HG03064 (cell line): ENCODE measurements around the gene IFNLR1.

Experiments used
- ATAC-seq: cut with Tn5 transposase; IDR thresholded peaks from one replicate; pipeline ENCODE4 v1.9.1; 2021; ENCODE audit warnings: low read depth; ENCODE audit not compliant: unreplicated experiment

IFNLR1 gene

GRCh38 chr1:24152631-24153494 is 34.2 kb downstream of the IFNLR1 start:
- no peak for ATAC-seq

DNA sequence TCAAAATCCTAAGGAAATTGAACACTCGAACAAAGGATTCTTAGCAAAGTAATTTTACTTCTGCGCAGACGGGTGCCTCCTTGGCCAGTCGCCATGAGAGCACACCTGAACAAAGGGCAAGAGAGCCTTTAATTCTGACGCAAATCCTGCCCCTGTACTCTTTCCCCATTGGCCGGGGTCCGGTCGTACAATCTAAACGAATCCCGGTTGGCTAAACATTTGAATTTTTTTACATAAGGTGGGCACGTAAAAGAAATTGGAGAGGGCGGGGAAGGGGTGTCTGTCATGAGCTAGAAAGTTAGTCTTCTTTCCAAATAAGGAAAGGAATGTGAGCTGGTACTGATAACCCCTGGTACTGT is 35.9 kb downstream of the IFNLR1 start:
- no peak for ATAC-seq

- ATAC-seq, result no peak
Measured at GRCh38 chr1:24150234-24151174, 36.6 kb downstream of the IFNLR1 start.

- ATAC-seq, result no peak
Measured at GRCh38 chr1:24149866-24150233, 37.2 kb downstream of the IFNLR1 start.

GRCh38 chr1:24147816-24148215 is 39.3 kb downstream of the IFNLR1 start:
- ATAC-seq, result no peak

- no peak for ATAC-seq
Measured at GRCh38 chr1:24147194-24147593, 39.9 kb downstream of the IFNLR1 start.

- ATAC-seq, result no peak
Measured at GRCh38 chr1:24142546-24143534, 44.2 kb downstream of the IFNLR1 start, which contains the start of gene IL22RA1. Gene IL22RA1, minus strand, starts transcription at chr1:24143140. Its CDS starts 58 bp downstream, at chr1:24143082.

DNA sequence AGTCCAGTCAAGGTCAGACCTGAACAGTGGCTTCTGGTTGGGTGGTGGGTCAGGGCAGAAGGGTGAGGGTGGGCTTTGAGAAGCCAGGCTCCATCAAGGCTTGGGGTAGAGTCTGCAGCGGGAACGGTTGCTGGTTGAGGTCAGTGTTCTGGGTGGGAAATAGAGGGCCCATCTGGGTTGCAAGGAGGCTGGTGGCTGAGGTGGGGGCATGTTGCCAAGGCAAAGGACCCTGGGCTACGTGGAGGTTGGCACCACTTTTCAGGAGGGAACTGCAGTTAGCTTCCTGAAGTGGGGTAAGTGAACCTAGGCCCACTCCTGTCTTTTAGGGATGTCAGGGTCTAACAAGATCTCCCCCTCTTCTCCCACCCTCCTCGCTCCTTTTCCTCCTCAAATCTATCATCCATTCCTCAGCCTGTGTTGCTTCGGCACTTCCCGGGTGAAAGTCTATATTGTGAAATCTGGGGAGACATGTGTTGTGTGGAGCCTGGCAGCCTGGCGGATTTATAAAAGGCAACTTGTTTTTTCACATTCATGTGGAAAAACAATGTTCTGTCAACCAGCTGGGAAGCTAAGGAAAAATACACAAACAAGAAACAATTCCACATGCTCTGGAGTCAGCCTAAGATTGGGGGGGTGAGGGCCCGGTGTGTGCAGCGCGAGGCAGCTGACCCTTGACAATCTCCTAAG is 45.6 kb downstream of the IFNLR1 start:
- no peak for ATAC-seq

DNA sequence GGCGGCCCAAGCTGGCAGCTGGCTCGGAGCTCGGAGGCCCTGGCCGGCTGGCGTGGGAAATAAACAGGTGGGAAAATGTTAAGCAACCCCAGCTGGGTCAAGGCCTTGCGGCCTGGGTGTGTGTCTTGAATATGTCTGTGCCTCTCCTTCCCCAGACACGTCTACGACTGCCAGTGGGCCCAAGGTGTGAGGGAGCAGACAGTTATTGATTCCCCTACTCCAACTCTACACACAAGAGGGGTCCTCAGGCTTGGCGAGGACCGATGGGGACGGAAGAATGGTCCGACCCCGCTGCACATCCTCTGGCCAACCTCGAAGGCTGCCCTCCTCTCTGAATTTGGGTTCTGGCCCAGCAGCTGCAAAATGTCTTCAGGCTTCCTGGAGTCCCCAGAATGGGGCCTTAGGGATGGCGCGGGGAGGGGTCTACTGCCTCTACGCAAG is 46.3 kb downstream of the IFNLR1 start:
- no peak for ATAC-seq

DNA sequence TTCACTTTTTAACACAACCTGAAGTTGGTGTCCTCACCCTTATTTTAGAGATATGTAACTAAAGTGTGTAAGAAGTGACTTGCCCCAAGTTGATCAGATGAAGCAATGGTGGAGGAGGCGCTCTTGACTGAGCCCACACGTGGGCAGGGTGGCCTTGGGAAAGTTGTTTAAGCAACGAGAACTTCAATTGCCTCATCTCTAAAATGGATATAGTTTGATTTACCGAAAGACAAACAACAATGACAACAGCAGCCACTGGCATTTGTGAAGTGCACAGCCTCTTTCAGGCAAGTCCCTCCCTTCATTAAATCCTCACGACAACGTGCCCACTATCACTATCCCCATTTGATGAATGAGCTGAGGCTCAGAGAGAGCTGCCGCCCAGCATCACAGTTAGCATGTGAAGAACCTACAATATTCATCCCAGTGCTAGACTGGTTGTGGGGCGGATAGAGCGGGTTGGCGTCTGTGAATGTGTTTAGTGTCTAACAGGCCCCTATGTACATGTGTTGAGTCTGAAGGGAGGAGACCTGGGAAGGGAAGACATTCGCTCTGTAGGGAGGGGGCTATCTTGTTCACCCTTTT is 47.2 kb downstream of the IFNLR1 start:
- no peak for ATAC-seq

DNA sequence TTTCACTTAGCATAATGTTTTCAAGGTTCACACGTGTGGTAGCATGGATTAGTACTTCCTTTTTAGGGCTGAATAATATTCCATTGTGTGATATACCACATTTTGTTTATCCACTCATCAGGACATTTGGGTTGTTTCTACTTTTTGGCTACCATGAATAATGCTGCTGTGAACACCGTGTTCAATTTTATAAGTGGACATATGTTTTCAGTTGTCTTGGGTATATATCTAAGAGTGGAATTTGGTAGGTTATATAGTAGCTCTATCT is 47.9 kb downstream of the IFNLR1 start:
- no peak for ATAC-seq

DNA sequence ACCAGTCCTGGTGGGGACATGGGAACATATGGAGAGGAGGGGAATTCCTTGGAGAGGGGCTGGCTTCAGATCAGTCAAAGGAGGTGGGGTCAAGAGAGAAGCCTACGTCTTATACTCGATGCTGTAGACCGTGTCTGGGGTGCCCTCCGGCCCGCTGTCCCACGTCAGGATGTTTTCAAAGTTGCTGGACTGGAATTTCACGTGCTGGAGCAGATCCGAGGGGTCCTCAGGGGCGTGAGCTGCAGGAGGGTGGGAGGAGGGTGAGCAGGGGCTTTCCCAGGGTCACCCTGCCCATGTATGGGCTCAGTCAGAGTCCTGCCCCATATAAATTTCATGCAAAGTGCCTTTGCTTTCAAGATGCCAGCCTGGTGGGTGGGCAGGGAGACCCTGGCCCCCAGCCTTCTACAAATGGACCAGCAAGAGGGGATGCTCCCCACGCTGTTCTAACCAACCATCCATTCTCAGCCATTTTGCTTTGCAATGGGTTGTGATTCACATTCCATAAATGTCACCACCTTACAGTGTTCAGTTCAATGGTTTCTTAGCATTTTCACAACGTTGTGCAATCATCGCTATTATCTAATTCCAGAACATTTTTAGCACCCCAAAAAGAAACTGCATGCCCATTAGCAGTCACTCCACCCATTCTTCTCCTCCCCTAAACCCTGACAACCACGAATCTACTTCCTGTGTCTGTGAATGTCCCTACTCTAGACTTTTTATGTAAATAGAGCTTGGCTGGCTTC is 48.4 kb downstream of the IFNLR1 start:
- no peak for ATAC-seq

DNA sequence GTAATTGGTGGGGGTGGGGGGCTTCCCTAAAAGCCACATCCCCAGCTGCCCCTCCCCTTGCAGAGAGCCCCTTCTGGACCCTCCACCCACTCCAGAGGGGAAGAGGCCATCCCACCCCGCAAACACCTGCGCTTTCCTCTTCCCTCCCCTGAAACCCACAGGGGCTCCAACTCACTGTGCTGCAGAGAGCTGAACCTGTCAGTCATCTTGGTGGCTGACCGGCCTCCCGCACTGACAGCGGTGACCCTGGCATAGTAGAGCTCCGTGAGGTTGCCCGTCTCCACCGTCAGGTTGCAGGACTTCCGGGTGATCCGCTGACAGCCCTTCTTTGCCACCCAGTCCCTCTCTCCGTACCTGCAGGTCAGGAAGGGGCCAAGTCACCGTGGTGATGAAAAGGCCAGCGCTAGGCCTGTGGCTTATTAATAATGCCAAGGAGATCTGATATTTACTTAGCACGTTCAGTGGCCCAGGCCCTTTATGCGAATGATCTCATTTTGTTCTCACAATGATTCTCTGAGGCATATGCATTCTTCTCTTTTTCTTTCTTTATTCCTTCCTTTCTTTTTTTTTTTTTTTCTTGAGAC is 50.0 kb downstream of the IFNLR1 start:
- no peak for ATAC-seq

- no peak for ATAC-seq
Measured at GRCh38 chr1:24134376-24134775, 52.7 kb downstream of the IFNLR1 start.

- no peak for ATAC-seq
Measured at GRCh38 chr1:24133819-24134218, 53.3 kb downstream of the IFNLR1 start.

GRCh38 chr1:24130385-24130784 is 56.7 kb downstream of the IFNLR1 start:
- ATAC-seq, result no peak

GRCh38 chr1:24127801-24128363 is 59.2 kb downstream of the IFNLR1 start:
- no peak for ATAC-seq

DNA sequence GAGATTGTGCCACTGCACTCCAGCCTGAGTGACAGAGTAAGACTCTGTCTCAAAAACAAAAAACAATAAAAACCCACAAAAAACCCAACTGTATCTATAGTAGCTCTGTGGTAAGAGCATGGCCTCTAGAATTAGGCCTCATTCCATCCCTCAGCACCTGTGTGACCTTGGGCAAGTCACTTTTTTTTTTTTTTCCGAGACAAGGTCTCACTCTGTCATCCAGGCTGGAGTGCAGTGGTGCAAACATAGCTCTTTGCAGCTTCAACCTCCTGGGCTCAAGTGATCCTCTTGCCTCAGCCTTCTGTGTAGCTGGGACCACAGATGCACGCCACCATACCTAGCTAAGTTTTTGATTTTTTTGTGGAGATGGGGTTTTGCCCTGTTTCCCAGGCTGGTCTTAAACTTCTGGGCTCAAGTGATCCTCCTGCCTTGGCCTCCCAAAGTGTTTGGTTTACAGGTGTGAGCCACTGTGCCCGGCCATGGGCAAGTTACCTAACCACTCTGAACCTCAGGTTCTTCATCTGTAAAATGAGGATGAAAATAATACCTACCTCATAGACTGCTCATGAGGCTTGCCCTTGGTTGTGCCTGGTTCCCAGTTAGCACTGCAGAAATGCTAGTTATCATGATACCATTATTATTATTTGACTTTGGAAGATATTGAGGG is 59.8 kb downstream of the IFNLR1 start:
- no peak for ATAC-seq
